HG03558 (cell line): ENCODE measurements around the gene LCLAT1.
"Not testable (repeated sequence)": the region's sequence is repeated elsewhere in the genome, so short reads cannot be mapped to it uniquely, and the experiment has no call there.

Source experiments
- ATAC-seq: cut with Tn5 transposase; IDR thresholded peaks from one replicate; pipeline ENCODE4 v1.9.1; 2021; ENCODE audit warnings: moderate number of reproducible peaks; ENCODE audit not compliant: unreplicated experiment; ENCODE audit errors: extremely low read depth

Gene LCLAT1

DNA sequence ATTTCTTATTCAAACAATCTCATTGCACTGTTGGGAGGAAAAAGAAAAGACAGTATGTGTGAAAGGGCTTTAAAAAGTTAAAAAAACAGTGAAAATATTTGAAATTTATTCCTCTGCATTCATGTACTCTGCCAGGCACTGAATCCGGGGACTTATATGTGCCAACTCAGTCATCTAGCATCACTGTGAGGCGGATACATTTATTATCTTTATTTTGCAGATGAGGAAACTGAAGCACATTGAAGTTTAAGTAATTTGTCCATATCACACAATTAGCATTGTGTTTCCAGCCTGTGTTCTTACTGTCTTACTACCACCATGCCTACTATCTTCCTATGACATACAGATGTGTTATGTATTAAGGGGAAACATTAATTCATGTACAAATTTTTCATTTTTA, 1.8 kb downstream of the LCLAT1 start:
- ATAC-seq: no peak

- no peak for ATAC-seq
Observed at GRCh38 chr2:30450025-30450424, 3.0 kb downstream of the LCLAT1 start.

DNA sequence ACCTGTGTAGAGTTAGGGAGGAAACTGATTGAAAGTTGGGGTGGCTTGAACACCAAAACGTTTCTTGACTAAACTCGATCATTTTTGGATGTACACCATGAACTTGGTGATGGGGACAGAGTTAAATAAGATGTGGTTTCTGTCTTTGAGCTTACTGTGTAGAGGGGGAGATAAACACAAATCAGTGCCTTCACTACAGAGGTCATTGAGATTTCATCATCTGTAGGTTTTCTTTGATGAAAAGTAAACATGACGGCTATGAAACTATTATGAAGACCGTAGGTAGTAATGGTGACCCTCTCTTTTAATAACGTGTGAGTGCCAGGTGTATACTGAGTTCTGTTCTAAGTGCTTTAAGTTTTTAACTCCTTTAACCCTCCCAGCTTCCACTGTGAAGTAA, 6.5 kb downstream of the LCLAT1 start:
- ATAC-seq: no peak

DNA sequence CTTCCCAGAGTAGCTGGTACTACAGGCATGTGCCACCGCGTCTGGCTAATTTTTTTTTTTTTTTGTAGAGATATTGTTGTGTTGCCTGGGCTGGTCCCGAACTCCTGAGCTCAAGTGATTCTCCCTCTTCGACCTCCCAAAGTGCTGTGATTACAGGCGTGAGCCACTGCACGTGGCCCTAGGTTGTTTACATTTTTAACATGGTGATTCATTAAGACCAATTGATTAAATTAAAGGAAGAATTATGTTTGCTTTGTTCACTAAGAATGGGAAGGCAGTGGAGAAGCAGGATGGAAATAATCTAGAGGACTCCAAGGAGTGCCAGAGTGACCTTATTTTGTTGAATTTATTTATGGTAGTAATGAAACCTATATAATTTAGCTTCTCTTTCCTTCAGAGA, 7.5 kb downstream of the LCLAT1 start:
- ATAC-seq: no peak

DNA sequence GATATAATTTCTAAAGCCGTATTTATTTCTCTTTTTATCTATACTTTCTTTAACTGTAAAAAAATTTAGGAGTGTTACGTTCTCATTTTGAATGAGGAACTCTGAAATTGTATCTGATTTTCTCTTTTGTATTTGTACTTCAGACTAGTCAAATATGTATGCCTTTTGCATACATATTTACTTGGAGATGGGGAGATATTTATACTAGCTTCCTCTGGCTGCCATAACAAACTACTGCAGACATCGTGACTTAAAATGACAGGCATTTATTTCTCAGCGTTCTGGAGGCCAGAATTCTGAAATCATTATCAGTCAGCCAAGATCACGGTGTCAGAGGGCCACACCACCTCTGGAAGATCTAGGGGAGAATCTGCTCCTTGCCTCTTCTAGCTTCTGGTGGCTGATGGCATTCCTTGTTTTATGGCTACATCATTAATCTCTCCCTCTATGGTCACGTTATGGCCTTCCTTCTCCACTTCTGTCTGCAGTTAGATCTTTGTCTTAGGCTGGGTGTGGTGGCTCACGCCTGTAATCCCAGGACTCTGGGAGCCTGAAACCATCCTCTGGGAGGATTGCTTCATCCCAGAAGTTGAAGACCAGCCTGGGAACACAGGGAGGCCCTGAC, 8.2 kb downstream of the LCLAT1 start:
- no peak for ATAC-seq

GRCh38 chr2:30456106-30456505, 9.1 kb downstream of the LCLAT1 start:
- no peak for ATAC-seq

GRCh38 chr2:30456579-30456978, 9.5 kb downstream of the LCLAT1 start:
- ATAC-seq: no peak

DNA sequence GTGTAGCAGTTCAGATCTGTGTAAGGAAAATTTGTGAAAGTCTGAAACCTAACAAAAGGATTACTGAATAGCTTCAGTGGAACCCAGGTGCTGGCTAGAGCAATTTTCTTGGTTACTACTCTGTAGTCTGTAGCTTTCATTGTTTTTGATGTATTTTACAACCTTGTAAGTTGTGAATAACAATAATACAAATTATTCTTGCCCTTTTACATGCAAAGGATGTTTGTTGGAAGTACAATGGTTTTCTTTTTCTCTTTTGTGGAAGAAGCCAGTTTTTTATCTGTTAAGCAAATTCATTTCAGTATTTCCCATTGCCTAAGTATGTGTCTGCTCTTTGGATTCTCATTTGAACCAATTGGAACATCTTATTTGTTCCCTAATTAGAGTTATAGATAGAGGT, 10.2 kb downstream of the LCLAT1 start:
- no peak for ATAC-seq

DNA sequence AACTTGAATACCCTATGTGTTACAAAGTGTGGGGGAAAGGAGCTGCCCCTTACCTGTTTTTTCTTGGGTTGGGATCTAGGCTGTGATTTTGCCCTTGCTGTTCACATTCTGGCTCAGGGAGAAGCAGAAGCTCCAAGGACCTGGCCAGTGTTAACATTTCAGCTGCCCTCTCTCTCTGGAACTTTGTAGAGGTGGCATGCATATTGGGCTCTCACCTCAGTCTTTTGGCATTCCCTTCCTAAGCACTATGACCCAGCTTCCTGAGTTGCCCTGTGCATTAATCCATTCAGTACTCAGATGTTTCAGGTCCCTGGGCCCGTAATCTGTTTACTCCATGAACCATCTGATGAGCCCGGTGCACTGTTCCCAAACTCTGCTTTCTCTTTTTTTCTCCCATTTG, 12.1 kb downstream of the LCLAT1 start:
- no peak for ATAC-seq

DNA sequence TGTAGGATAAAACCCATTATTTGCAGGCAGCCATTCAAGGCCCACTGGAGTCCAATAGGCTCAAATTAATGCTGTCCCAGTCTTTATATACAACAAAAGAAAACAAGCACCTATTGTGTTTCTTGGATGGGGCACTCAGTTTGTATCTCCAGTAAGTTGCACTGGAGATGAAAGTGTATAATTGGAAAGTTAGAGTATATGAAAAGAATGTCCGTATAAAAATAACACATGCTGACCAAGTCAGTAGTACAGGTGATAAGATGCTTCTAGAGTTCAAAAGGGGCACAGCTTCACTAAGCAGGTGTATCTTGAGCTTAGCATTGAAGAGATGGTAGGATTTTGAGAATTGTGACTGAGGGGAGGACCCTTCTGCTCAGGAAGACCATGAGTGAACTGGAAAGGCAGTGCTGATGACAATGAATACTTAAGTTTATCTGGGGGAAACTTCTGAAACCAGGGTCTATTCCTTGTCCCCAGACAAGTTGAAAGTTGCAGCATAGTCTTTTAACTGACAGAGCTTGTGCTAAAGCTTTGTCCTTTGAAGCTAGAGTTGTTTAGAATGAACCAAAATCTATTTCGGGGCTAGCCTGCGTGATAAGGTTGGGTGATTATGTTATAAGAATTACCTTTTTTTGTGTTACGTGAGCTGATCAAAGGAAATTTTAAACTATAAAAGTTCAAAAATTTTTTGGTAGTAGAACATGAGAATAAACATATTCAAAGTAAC, 15.2 kb downstream of the LCLAT1 start:
- no peak for ATAC-seq

DNA sequence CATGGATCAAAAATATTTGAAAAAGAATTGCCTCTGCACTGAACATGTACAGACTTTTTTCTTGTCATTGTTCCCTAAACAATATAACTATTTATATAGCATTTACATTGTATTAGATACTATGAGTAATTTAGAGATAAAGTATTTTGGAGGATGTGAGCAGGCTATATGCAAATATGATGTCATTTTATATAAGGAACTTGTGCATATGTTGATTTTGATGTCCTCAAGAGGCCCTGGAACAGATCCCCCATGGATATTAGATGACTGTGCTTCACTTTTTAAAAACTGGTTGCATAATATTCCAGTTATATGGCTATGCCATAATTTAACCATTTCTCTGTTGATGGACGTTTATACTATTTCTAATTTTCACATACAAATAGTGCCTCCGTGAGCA, 16.5 kb downstream of the LCLAT1 start:
- no peak for ATAC-seq

GRCh38 chr2:30464544-30465170, 17.6 kb downstream of the LCLAT1 start:
- no peak for ATAC-seq

- no peak for ATAC-seq
Observed at GRCh38 chr2:30465171-30465545, 18.1 kb downstream of the LCLAT1 start.

GRCh38 chr2:30466216-30466615, 19.2 kb downstream of the LCLAT1 start:
- ATAC-seq: no peak

GRCh38 chr2:30467062-30467826, 20.2 kb downstream of the LCLAT1 start:
- ATAC-seq: not testable (repeated sequence)

DNA sequence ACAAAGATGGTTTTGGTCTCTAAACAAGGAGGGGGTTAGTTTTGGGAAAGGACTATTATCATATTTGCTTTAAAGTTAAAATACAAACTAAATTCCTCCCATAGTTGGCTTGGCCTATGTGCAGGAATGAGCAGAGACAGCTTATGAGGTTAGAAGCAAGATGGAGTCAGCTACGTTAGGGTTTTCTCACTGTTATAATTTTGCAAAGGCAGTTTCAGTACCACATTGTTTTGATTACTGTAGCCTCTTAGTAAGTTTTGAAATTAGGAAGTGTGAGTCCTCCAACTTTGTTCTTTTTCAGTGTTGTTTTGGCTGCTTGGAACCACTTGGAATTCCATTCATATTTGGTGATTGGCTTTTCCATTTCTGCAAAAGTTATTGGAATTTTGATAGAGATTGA, 23.4 kb downstream of the LCLAT1 start:
- ATAC-seq: no peak

DNA sequence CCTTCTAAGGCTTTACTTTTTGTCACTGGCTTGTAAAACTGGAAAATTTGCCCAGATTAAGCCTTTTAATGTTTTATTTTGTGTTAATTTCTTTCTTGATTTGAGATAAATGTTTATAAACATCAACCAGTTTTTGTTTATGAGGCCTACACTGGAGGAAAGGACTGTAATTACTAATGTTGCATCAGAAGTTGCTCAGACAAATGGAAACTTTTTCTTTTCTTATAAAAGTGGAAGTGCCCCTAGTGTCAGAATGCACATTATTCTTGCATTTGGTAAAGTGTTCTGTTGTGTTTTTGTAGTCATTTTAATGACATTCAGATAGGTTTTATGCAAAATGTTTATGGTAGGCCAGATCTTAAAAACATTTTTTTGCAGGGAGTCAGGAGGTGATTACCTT, 25.3 kb downstream of the LCLAT1 start:
- ATAC-seq: no peak

DNA sequence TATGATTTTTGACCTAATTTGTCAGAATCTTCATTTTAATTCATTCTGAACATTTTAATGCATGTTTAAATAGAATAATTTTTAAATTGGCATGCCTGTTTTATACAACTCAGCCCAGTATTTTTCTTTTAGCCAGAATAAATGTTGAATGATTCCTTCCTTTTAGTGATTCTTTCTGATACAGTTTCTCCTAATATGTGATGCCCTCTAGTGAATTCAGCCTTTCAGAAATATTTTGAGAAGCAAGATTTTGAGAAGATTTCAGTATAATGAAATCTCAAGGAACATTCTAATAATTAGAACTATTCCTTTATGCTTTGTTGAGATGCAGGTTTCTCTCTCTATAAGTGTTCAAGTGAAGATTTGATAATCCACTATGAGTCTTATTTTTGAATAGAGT, 28.5 kb downstream of the LCLAT1 start:
- ATAC-seq: no peak

- no peak for ATAC-seq
Observed at GRCh38 chr2:30476636-30477035, 29.6 kb downstream of the LCLAT1 start.

- no peak for ATAC-seq
Observed at GRCh38 chr2:30480703-30481322, 33.8 kb downstream of the LCLAT1 start.
